HG03439 (cell line): ENCODE measurements around the gene CEACAM16.

Experiments used
- ATAC-seq: cut with Tn5 transposase; IDR thresholded peaks from one replicate; pipeline ENCODE4 v1.9.1; 2021; ENCODE audit warnings: mild to moderate bottlenecking, moderate library complexity; ENCODE audit not compliant: unreplicated experiment

The CEACAM16 gene

DNA sequence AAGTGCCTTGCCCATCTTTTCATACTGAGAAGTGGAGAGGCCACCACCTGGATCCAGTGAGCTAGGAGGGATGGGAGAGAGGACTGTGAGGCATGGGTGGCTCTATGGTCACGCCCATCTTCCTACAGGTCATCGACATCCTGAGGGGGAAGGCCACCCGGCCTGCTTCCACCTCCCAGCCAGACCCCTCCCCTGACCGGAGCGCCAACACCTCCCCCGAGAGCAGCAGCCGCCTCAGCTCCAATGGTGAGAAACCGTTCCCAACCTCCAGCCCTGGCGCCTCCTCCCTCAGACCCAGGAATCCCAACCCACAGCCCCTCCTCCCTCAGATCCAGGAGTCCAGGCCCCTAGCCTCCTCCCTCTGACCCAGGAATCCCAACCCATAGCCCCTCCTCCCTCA is 59.6 kb downstream of the CEACAM16 start:
- ATAC-seq = no peak

GRCh38 chr19:44759083-44759804 is 60.3 kb downstream of the CEACAM16 start:
- ATAC-seq = no peak
